IPS-20b (cell line): Measurements from ENCODE around the gene GSTA3.
"Not testable (repeated sequence)": the region's sequence is repeated elsewhere in the genome, so short reads cannot be mapped to it uniquely, and the experiment has no call there.

Experiments
- H3K27ac ChIP-seq: one replicate; pipeline ENCODE4 v1.5.1; 2013; ENCODE audit warnings: low read length
- H3K27me3 ChIP-seq: 2 replicates; pipeline ENCODE4 v1.6.1; 2013; ENCODE audit warnings: mild to moderate bottlenecking, low read length, inconsistent platforms; ENCODE audit not compliant: insufficient read depth
- H3K36me3 ChIP-seq: 2 replicates; pipeline ENCODE4 v1.6.1; 2013; ENCODE audit warnings: low read depth, mild to moderate bottlenecking, inconsistent platforms, low read length, moderate library complexity; ENCODE audit not compliant: insufficient read depth
- H3K4me1 ChIP-seq: 2 replicates; pipeline ENCODE4 v1.6.1; 2013; ENCODE audit warnings: mild to moderate bottlenecking, control low read depth, inconsistent platforms, low read length, moderate library complexity; ENCODE audit not compliant: insufficient read depth
- H3K4me3 ChIP-seq: 2 replicates; pipeline ENCODE4 v1.5.1; 2013; ENCODE audit warnings: mild to moderate bottlenecking, low read length, inconsistent platforms
- H3K9ac ChIP-seq: 2 replicates; pipeline ENCODE4 v1.6.1; 2013; ENCODE audit warnings: low read depth, mild to moderate bottlenecking, inconsistent platforms, low read length, moderate library complexity
- H3K9me3 ChIP-seq: 2 replicates; pipeline ENCODE4 v1.6.1; 2013; ENCODE audit warnings: mild to moderate bottlenecking, low read depth, low read length, inconsistent platforms; ENCODE audit not compliant: insufficient read depth

Gene GSTA3

DNA sequence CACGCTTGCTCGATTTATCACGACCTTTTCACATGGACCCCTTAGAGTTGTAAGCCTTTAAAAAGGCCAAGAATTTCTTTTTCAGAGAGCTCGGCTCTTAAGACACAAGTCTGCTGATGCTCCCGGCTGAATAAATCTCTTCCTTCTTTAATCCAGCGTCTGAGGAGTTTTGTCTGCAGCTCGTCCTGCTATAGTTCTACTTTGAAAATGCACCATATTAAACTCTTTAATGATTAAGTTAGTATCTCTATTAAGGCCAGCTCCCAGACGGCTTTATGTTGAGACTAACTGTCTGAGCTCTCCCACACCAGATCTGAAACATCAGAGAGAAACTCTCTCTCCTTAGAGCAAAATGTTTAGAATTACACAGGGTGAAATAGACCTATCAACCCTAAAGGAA is 18.0 kb upstream of the GSTA3 start:
- Histone ChIP-seq H3K4me1 (peaks cover 16% of the 10 kb centered on the region), H3K27me3 (no peaks in the 10 kb centered on the region), H3K9ac (no peak overlapping the region), H3K4me3 (no peak overlapping the region), H3K27ac (no peak overlapping the region), H3K9me3 (peaks cover 8% of the 10 kb centered on the region; the same call in 1 of the 2 replicates), H3K36me3 (no peaks in the 10 kb centered on the region)

DNA sequence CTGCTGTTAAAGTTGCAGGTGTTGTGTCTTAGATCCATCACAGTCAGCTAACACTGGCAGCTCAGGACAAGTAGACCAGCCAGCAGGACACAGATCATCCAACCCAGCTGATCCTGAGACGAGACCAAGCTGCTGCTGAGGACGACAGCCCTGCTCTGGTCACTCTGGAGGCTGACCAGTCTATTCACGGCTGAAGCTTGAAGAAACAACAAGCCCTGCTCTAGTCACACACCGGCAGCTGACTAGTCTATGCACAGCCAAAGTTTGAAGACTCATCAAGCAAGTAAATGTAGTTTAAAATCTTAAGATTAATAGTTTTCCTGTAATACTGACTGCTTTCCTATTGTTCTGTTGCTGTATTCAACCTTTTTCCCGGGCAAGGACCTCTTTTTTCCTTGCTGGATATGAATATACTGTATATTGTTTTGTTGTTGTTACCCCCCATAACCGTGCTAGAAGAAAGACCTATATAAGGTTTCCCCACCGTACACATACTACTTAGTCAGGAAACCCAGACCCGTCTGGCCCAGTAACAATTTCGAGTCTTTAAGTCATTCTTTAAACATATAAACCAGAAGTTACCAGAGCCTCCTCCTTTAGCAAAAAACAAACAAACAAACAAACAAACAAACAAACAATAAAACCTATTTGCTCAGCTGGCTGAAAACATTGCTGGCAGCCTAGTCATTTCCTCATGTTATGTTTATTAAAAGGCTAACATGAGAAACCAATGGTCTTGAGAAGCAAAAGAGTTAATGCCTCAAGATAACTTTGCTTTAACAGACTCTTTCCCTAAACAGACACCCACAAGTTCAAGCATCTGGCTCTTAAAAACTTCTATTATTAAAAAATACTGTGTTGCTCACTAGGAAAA is 16.7 kb upstream of the GSTA3 start:
- H3K36me3 ChIP-seq = no peaks in the 10 kb centered on the region
- peaks cover 8% of the 10 kb centered on the region; the same call in 1 of the 2 replicates for H3K9me3 ChIP-seq
- no peak overlapping the region for H3K4me3 ChIP-seq
- no peak overlapping the region for H3K9ac ChIP-seq
- peaks cover 21% of the 10 kb centered on the region for H3K4me1 ChIP-seq
- no peaks in the 10 kb centered on the region for H3K27me3 ChIP-seq
- H3K27ac ChIP-seq = no peak overlapping the region

- Histone ChIP-seq H3K36me3 (no peaks in the 10 kb centered on the region), H3K27ac (no peak overlapping the region), H3K9me3 (peaks cover 8% of the 10 kb centered on the region; the same call in 1 of the 2 replicates), H3K4me3 (no peak overlapping the region), H3K4me1 (peaks cover 18% of the 10 kb centered on the region), H3K27me3 (no peaks in the 10 kb centered on the region), H3K9ac (no peak overlapping the region)
Measured at GRCh38 chr6:52925042-52925441, 15.5 kb upstream of the GSTA3 start.

DNA sequence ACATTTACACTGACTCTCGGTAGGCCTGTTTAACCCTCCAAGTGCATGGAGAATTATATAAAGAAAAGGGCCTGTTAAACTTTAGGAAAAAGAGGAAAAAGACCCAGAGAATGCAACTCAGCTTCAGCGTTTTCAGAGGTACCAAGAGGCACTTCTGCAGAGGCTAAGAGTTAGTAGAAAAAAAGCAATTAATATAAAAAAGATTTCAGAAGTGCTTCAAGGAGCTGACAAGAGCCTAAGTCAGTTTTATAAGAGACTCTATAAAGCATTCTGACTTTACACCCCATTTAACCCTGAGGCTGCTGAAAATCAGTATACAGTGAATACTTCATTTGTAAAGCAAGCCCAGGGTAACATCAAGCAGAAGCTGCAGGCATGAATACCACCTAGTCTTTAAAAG is 14.2 kb upstream of the GSTA3 start:
- H3K9me3 ChIP-seq, H3K27me3 ChIP-seq, H3K4me3 ChIP-seq, H3K27ac ChIP-seq, H3K36me3 ChIP-seq: not testable (repeated sequence)
- H3K9ac ChIP-seq = peak overlapping the region; percentile 61; the same call in 1 of the 2 replicates
- peaks cover 18% of the 10 kb centered on the region for H3K4me1 ChIP-seq

GRCh38 chr6:52922161-52922560 is 12.7 kb upstream of the GSTA3 start:
- H3K27me3 ChIP-seq = no peaks in the 10 kb centered on the region
- no peak overlapping the region for H3K9ac ChIP-seq
- no peak overlapping the region for H3K4me3 ChIP-seq
- H3K4me1 ChIP-seq = peaks cover 18% of the 10 kb centered on the region
- H3K9me3 ChIP-seq = no peaks in the 10 kb centered on the region
- no peak overlapping the region for H3K27ac ChIP-seq
- H3K36me3 ChIP-seq = no peaks in the 10 kb centered on the region

- Histone ChIP-seq H3K9ac (no peak overlapping the region), H3K4me3 (no peak overlapping the region), H3K27ac (no peak overlapping the region), H3K9me3 (no peaks in the 10 kb centered on the region), H3K4me1 (peaks cover 18% of the 10 kb centered on the region), H3K36me3 (no peaks in the 10 kb centered on the region), H3K27me3 (no peaks in the 10 kb centered on the region)
Measured at GRCh38 chr6:52921743-52922142, 12.2 kb upstream of the GSTA3 start.

DNA sequence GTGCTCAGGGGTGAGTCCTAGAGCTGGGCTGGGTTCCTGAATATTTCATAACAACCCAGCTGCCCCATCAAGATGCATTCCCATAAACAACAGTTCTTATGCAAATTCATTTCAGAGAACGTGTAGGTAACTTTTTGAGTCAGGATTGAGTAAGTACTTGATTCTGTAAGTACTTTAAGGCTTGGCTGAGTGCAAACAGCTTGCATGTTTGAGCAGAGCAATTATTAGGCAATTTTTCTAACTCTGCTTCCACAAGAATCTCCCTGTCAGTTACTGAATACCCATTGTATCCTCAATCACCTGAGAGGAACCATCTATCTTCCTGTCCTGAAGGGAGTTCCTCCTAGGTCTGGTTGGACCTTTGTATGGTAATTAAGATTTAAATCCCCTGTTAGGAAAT is 10.0 kb upstream of the GSTA3 start:
- H3K4me3 ChIP-seq, H3K27me3 ChIP-seq, H3K36me3 ChIP-seq, H3K27ac ChIP-seq, H3K9me3 ChIP-seq, H3K9ac ChIP-seq: not testable (repeated sequence)
- peaks cover 18% of the 10 kb centered on the region for H3K4me1 ChIP-seq

DNA sequence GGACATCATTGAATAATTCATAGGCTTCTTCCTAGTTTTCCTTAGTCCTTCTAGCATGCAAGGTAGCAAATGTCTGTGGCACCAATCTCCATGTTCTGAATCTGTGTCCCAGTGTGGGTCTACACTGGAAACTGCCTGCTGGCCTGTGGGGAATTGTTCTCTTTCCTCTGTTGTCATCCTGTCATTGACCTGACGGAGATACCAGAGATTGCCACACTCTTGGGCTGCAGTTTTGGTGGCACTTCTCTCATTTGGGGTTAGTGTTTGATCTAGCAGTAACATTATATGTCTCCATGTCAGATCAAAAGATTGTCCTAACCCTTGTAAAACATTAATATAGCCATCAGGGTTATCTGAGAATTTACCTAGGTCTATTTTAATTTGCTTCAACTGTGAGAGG is 9.3 kb upstream of the GSTA3 start:
- not testable (repeated sequence) for H3K4me3 ChIP-seq, H3K27ac ChIP-seq, H3K9ac ChIP-seq, H3K27me3 ChIP-seq, H3K36me3 ChIP-seq, H3K9me3 ChIP-seq
- peaks cover 15% of the 10 kb centered on the region for H3K4me1 ChIP-seq

- not testable (repeated sequence) for H3K9me3 ChIP-seq, H3K27ac ChIP-seq, H3K36me3 ChIP-seq, H3K27me3 ChIP-seq, H3K4me3 ChIP-seq, H3K9ac ChIP-seq
- H3K4me1 ChIP-seq = peaks cover 10% of the 10 kb centered on the region
Measured at GRCh38 chr6:52918027-52918686, 8.7 kb upstream of the GSTA3 start.

GRCh38 chr6:52914516-52914915 is 5.0 kb upstream of the GSTA3 start:
- no peak overlapping the region for H3K4me3 ChIP-seq
- H3K27me3 ChIP-seq = no peaks in the 10 kb centered on the region
- H3K4me1 ChIP-seq = no peaks in the 10 kb centered on the region
- no peaks in the 10 kb centered on the region for H3K36me3 ChIP-seq
- H3K9me3 ChIP-seq = no peaks in the 10 kb centered on the region; the same call in 1 of the 2 replicates
- no peak overlapping the region for H3K9ac ChIP-seq
- H3K27ac ChIP-seq = no peak overlapping the region

DNA sequence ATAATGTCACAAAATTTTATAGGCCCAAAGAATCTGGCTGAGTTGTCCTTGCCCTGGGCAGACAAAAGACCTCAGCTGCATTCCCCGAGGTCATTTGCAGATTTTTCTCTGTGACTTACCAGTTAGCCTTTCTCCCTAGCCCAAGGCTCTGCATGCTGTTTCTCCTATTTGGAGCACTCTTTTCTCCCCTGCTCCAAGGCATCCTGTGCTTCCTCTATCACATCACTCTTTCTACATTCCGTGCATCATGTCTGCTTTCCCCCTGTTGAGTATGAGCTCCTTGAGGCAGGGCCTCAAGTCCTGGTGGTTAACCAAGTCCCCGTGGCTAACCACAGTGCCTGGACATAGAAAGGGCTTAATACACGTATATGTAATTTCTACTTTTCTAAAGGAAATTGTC is 593 bp upstream of the GSTA3 start:
- Histone ChIP-seq H3K36me3 (no peaks in the 10 kb centered on the region), H3K4me1 (no peaks in the 10 kb centered on the region), H3K27ac (no peak overlapping the region), H3K9ac (no peak overlapping the region), H3K27me3 (no peaks in the 10 kb centered on the region), H3K4me3 (no peak overlapping the region), H3K9me3 (no peaks in the 10 kb centered on the region; the same call in 1 of the 2 replicates)

DNA sequence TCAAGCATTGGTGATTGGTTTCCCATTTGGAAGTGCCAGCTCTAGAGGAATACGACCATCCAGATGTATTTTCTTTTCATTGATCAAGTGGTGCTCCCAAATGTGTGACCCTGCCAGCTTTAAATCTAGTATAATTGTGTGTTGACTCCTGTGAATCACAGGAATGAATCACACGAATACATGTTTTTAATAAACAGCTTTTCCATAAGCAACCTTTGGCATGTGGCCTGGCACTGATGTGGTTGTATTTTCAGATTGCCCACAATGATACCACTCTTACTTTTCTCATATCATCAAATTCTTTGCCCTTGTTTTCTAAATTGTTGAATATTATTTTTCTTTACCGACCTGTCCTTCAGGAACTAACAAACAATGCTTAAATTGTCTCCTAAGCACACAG is 367 bp downstream of the GSTA3 start:
- no peaks in the 10 kb centered on the region for H3K27me3 ChIP-seq
- no peak overlapping the region for H3K27ac ChIP-seq
- no peaks in the 10 kb centered on the region for H3K4me1 ChIP-seq
- no peaks in the 10 kb centered on the region for H3K9me3 ChIP-seq
- no peaks in the 10 kb centered on the region for H3K36me3 ChIP-seq
- H3K9ac ChIP-seq = no peak overlapping the region
- H3K4me3 ChIP-seq = no peak overlapping the region
